T-helper 1 cell (primary cell): ENCODE measurements around the gene POLDIP3.
A peak's percentile ranks its signal among the peaks of the same experiment; 100 is the strongest.
"Not testable (repeated sequence)": the region's sequence is repeated elsewhere in the genome, so short reads cannot be mapped to it uniquely, and the experiment has no call there.

ENCODE experiments used
- DNase-seq, 5 donors: peaks; one replicate each; pipeline ENCODE4 v3.0.0-alpha.2; 2012 to 2020

Gene POLDIP3

DNA sequence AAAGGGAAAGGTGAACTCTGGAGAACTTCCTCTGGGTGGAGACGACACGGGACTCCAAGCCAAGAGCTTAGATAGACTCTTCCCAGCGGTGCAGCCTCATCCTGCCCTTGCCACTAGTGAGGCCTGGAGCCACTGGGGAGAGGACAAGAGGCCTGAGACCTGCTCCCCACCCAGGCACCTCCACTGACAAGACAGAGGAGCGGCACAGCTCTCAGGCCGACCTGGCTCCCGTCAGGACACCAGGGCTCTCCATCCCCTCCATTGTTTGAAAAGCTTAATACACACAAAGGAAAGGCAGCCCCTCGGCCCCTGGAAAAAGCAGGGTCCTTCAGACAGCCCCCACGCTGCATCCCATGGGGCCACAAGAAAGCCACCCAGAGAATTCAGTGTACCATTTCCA lies 29.6 kb downstream of the POLDIP3 start:
- DNase-seq, result no peak

DNA sequence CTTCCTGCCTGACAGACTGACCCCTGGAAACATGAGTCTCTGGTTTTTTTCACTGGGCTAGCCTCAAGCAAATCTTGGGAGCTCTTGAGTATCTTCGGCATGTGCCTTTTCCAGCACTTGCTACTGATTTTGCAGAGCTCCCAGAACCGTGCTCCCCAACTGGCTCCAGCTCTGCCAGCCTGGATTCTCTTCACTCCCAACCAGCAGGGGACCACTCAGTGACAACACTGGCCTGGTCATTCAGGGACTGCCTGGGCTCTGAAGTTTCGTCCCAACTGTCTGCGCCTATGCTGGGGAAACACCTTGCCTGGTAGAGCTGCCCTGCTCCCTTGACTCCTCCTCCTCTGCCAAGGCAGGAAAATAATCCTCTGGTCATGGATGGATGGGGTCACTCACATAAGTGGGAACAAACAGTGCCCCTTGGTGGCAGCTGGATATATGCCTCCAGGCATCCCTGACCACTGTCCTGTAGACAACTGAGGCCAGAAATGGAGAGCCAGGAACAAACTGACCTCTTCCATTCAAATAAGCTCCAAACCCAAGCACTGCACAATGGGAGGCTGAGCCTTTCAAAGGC lies 30.2 kb downstream of the POLDIP3 start:
- DNase-seq, result no peak

DNA sequence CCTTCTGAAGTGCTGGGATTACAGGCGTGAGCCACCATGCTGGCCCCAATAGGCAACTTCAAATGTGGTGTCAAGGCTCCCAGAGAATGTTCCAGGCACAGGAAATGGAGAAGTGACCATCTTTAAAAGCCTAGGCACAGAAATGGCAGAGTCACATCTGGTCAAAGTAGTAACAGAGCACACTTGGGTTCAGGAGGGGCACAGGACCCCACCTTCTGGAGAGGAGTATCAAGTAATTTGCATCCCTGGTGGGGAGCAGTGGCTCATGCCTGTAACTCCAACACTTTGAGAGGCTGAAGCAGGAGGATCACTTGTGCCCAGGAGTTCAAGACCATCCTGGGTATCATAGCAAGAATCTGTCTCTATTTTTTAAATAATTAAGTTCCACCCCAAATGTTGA lies 31.7 kb downstream of the POLDIP3 start:
- no peak for DNase-seq

- DNase-seq, result peak; percentile 68 to 81 (median 77)
Observed at GRCh38 chr22:42581762-42582716, 32.6 kb downstream of the POLDIP3 start.

GRCh38 chr22:42581194-42581761 lies 33.4 kb downstream of the POLDIP3 start:
- DNase-seq, result not testable (repeated sequence)

DNA sequence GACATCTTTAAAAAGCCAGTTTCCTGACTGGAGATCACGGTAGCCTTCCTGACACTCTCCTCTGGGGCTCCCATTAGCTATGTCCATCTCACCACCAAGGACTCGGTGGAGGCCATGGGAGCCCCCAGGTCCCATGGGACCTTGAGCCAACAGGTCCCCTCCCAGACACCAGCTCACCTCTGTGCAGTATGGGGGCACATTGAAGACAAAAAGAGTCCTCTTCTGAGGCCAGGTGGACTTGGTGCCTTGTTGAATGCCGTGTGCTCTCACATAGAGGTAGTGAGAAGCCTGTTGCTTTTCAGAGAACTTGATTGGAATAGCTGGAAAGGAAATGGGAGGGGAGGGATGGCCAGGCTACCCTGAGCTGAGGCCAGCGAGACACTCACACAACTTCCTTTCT lies 34.6 kb downstream of the POLDIP3 start:
- not testable (repeated sequence) for DNase-seq

GRCh38 chr22:42577623-42578240 lies 37.0 kb downstream of the POLDIP3 start:
- no peak for DNase-seq

DNA sequence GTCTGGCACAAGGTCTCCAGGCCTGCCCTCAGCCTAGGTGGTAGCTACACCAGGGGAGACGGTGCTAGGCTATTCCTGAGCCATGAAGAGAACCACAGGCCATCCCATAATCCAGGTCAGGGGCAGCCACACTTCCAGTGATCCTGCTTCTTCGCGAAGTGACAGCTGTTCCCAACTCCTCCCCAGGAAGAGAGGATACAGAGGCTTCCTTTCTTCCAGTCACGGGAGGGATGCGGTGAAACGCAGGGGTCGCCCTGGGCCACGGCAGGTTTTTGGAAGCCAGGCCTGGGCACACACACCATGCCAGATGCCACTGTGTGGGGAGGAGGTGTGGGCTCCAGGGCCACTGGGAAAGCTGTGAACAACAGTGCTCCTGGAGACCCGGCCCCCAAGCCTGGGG lies 37.5 kb downstream of the POLDIP3 start:
- not testable (repeated sequence) for DNase-seq

- DNase-seq, result not testable (repeated sequence)
Observed at GRCh38 chr22:42575996-42576574, 38.6 kb downstream of the POLDIP3 start.

DNA sequence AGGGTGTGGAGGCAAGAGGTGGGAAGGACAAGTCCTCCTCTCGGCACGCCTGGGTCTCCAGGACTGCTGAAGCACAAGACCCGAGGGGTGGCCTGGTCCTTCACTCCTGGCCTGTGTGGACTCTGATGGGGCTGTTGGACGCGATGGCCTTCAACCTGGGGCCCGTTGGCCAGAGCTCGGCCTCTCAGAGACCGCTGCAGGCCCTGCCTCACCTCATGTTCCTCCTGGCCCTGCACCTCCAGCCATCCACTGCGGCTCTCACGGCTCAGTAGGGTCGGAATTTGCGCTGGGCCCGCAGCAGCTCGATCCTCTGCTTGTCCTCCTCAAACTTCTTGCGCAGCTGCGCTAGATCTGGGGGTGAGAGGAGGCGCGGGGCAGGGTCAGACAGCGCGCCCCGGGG lies 40.2 kb downstream of the POLDIP3 start:
- DNase-seq, result not testable (repeated sequence)

DNA sequence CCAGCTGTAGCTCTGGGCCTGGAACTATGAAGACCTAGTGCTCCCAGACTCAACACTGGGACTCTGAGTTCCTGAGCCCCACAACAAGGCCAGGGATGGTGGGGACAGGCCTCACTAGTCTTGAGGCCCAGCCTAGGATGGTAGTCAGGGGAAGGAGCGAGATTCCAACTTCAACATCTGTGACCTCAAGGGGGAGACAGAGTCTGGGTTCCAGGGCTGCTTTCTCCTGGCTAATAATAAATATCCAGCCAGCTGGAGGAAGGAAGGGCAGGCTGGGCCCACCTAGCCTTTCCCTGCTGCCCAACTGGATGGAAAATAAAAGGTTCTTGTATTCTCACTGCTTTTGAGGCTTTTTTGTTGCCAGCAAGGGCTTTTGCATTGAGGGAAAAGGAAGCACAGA lies 40.6 kb downstream of the POLDIP3 start:
- DNase-seq, result not testable (repeated sequence)

GRCh38 chr22:42571068-42571467 lies 43.6 kb downstream of the POLDIP3 start:
- not testable (repeated sequence) for DNase-seq

GRCh38 chr22:42570580-42570979 lies 44.1 kb downstream of the POLDIP3 start:
- DNase-seq, result not testable (repeated sequence)

DNA sequence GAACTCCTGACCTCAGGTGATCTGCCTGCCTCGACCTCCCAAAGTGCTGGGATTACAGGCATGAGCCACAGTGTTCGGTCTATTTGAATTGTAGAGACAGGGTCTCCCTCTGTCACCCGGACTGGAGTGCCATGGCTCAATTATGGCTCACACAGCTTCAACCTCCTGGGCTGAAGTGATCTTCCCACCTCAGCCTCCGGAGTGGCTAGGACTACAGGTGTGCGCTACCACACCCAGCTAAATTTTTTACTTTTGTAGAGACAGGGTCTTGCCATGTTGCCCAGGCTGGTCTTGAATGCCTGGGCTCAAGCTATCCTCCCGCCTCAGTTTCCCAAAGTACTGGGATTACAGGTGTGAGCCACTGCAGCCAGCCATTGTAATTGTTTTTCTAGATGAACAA lies 46.7 kb downstream of the POLDIP3 start:
- DNase-seq, result not testable (repeated sequence)

DNA sequence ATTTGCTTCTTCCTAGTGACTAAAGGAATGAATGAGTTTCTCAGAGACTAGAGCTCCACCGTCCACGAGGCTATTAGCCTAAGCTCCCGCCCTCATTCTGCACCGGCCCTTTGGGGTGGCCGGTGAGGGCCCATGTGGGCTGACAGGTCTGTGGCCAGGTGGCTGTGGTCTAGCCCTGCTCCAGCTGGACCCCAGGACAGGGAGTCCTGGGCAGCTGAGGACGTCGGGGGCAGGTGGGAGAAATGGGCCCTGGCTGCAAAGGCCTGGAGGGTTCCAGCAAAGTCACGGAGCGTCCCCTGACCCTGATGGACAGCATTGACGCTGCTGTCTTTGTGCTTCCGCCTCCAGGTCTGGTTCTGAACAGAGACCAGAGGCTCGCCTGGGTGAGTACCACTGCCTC lies 48.7 kb downstream of the POLDIP3 start:
- DNase-seq, result no peak

DNA sequence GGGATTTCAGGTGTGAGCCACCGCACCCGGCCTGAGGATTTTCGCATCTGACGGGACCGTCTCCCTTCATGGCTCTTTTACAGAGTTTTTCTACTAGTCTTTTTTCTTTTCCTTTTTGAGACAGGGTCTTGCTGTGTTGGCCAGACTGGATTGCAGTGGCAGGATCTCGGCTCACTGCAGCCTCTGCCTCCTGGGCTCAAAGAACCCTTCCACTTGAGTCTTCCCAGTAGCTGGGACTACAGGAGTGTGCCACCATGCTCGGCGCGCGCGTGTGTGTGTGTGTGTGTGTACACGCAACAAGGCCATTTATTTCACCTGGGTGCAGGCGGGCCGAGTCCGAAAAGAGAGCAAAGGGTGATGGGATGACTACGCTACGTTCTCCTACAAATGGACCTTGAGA lies 50.0 kb downstream of the POLDIP3 start:
- DNase-seq, result no peak

DNA sequence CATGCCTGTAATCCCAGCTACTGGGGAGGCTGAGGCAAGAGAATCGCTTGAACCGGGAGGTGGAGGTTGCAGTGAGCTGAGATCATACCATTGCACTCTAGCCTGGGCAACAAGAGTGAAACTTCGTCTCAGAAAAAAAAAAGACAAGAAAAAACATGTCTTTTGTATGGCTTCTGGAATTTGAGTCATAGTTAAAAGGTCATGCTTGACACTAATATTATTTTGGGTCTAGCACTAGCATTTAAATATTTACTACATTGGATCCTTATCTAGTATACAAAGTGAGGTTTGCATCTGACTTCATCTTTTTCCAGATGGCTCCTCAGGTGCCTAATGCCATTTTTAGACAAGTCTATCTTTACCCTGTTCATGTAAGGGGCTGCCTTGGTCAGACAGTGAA lies 50.7 kb downstream of the POLDIP3 start:
- not testable (repeated sequence) for DNase-seq

DNA sequence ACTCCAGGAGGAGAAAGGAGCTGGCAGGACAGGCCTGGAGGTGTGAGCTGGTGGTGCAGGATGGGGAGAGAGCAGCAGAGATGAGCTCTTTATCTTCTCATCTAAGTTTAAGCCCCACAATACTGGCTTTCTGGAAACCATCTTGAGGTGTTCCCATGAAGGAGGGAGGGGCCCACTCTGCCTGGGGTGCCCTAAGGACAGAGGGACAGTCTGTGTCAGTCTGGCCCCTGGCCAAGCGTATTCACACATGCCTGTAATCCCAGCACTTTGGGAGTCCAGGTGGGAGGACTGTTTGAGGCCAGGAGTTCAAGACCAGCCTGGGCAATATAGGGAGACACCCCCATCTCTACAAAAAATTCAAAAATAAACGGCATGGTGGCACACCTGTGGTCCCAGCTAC lies 52.0 kb downstream of the POLDIP3 start:
- DNase-seq, result no peak

DNA sequence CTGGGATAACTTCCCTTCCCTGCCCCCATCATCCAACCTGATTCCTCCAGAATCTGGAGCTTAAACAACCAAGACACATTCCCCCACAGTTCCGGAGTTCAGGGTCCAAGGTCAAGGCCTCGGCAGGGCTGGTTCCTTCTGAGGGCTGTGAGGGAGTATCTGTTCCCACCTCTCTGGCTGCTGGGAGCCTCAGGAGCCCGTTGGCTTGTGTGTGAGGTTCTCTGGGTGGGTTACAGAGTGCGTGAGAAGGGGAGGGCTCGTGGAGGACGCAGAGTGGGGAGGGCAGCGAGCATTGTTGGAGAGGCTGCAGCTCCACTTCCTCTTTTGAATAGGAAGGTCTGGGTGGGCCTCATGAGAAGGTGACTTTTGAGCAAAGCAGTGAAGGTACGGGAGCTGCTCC lies 52.4 kb downstream of the POLDIP3 start:
- DNase-seq, result no peak

- no peak for DNase-seq
Observed at GRCh38 chr22:42561856-42562255, 52.8 kb downstream of the POLDIP3 start.

GRCh38 chr22:42560781-42561180 lies 53.9 kb downstream of the POLDIP3 start:
- DNase-seq, result peak in 1 of 5 donors; percentile 19

- no peak for DNase-seq
Observed at GRCh38 chr22:42560381-42560780, 54.3 kb downstream of the POLDIP3 start.
